MCF 10A (cell line): ENCODE data around the gene ORM2. TPM values are rescaled to one million over a fixed set of nuclear protein-coding genes. Genes with fewer than 3 reads are reported as not detected.

Source experiments
- BruUV-seq: library from RNA; stranded (reverse); fragments of 400-500 nt; replicated peaks from 2 replicates; lab custom pipeline; 2021; lab: Mats Ljungman, UMichigan
- CTCF ChIA-PET: fragments of 300-600 bp; sonication (Branson Sonifier 250); formaldehyde crosslinking; extraction: SDS; loops from one replicate; lab custom pipeline; 2021; ENCODE audit warnings: antibody characterized with exemption, inconsistent platforms; lab: Yijun Ruan, JAX
- POLR2A ChIA-PET: fragments of 300-600, 350-650 bp; sonication (Branson Sonifier 250); formaldehyde crosslinking; extraction: SDS; loops from one replicate; lab custom pipeline; 2020; ENCODE audit warnings: antibody characterized with exemption, inconsistent platforms; lab: Yijun Ruan, JAX
- DNase-seq: peaks from one replicate; pipeline ENCODE4 v3.0.0-alpha.2; 2018; ENCODE audit not compliant: unreplicated experiment
- H3K27ac Mint-ChIP-seq: one replicate; pipeline ENCODE4 v1.8.0; 2022; ENCODE audit warnings: mild to moderate bottlenecking, low read depth, mixed read lengths; ENCODE audit not compliant: unreplicated experiment
- H3K27me3 Mint-ChIP-seq: one replicate; pipeline ENCODE4 v1.8.0; 2022; ENCODE audit warnings: mixed read lengths; ENCODE audit not compliant: insufficient read depth, unreplicated experiment
- H3K36me3 Mint-ChIP-seq: one replicate; pipeline ENCODE4 v1.8.0; 2022; ENCODE audit warnings: mild to moderate bottlenecking, moderate library complexity, mixed read lengths; ENCODE audit not compliant: insufficient read depth, unreplicated experiment
- H3K4me1 Mint-ChIP-seq: one replicate; pipeline ENCODE4 v1.8.0; 2022; ENCODE audit warnings: mixed read lengths; ENCODE audit not compliant: insufficient read depth, unreplicated experiment
- H3K4me3 Mint-ChIP-seq: one replicate; pipeline ENCODE4 v1.8.0; 2022; ENCODE audit warnings: mild to moderate bottlenecking, moderate library complexity, mixed read lengths; ENCODE audit not compliant: unreplicated experiment
- H3K9me3 Mint-ChIP-seq: one replicate; pipeline ENCODE4 v1.8.0; 2022; ENCODE audit warnings: mixed read lengths; ENCODE audit not compliant: unreplicated experiment
- intact Hi-C: fragments of 100-400 bp; cut with micrococcal nuclease; formaldehyde crosslinking; loops from 2 replicates; pipeline ENCODE4 v1.14.1; 2022
- total RNA-seq: library from RNA; stranded (reverse); gene quantifications from 2 replicates; pipeline ENCODE4 v1.2.3, GENCODE V29; 2022
- TF ChIP-seq, protein P1 (sequence below): fragments of 200-600 bp; IDR thresholded peaks from one replicate; pipeline ENCODE4 v1.8.0; 2022; ENCODE audit warnings: antibody characterized with exemption, mild to moderate bottlenecking; ENCODE audit not compliant: unreplicated experiment

ORM2 gene
- total RNA-seq, 1 experiment from 2014 or later = not detected

DNA sequence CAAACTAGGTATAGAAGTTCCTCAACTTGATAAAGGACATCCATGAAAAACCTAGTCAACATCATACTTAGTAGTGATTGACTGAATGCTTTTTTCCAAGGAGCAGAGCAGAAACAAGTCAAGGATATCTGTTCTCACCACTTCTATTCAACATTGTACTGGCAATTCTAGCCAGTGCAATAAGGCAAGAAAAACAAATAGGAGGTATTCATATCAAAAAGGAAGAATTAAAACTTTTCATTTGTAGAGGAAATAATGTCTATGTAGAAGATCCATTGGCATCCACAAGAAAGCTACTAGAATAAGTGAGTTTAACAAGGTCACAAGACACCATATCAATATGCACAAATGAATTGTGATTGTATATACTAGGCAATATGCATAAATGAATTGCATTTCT lies 35.0 kb upstream of the ORM2 start:
- intact Hi-C loops = no loop called here
- CTCF ChIA-PET = interaction anchor here (0.6 to 8.7 kb wide), 6 partner anchors 13 to 212 kb away, joined by 3 to 160 read pairs (median 12); partner anchors contain the start of gene COL27A1
- Mint-ChIP-seq H3K4me3 (no peak overlapping the region), H3K4me1 (no peaks in the 10 kb centered on the region), H3K9me3 (peaks cover 9% of the 10 kb centered on the region), H3K36me3 (peaks cover 6% of the 10 kb centered on the region), H3K27me3 (no peaks in the 10 kb centered on the region), H3K27ac (no peak overlapping the region)
- TF ChIP-seq, protein P1, sequence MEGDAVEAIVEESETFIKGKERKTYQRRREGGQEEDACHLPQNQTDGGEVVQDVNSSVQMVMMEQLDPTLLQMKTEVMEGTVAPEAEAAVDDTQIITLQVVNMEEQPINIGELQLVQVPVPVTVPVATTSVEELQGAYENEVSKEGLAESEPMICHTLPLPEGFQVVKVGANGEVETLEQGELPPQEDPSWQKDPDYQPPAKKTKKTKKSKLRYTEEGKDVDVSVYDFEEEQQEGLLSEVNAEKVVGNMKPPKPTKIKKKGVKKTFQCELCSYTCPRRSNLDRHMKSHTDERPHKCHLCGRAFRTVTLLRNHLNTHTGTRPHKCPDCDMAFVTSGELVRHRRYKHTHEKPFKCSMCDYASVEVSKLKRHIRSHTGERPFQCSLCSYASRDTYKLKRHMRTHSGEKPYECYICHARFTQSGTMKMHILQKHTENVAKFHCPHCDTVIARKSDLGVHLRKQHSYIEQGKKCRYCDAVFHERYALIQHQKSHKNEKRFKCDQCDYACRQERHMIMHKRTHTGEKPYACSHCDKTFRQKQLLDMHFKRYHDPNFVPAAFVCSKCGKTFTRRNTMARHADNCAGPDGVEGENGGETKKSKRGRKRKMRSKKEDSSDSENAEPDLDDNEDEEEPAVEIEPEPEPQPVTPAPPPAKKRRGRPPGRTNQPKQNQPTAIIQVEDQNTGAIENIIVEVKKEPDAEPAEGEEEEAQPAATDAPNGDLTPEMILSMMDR = no peak
- BruUV-seq = no TSS peak
- no peak for DNase-seq
- POLR2A ChIA-PET = no interaction called here

DNA sequence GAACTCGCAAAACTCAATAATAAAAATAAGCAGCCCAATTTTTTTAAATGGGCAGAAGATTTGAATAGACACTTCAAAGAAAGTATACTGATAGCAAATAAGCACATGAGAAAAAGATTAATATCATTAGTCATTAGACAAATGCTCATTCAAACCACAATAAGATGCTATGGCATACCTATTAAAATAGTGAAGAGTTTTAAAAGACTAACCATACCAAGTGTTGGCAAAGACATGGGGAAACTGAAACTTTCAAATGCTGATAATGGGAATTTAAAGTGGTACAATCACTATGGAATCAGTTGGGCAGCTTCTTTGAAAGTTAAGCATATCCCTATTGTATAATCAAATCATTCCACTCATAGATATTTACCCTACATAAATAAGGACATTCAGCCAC lies 33.3 kb upstream of the ORM2 start:
- Mint-ChIP-seq H3K4me3 (no peak overlapping the region), H3K36me3 (peaks cover under 1% of the 10 kb centered on the region), H3K27ac (no peak overlapping the region), H3K4me1 (no peaks in the 10 kb centered on the region), H3K27me3 (no peaks in the 10 kb centered on the region), H3K9me3 (peaks cover 9% of the 10 kb centered on the region)
- ChIA-PET POLR2A (no interaction called here), CTCF (interaction anchor here (0.6 to 1.0 kb wide), 3 partner anchors 180 to 340 kb away, joined by 3 to 6 read pairs (median 3); no protein-coding TSS in a partner anchor)
- BruUV-seq = no TSS peak
- DNase-seq = no peak
- intact Hi-C loops = no loop called here
- TF ChIP-seq, protein P1 = no peak

DNA sequence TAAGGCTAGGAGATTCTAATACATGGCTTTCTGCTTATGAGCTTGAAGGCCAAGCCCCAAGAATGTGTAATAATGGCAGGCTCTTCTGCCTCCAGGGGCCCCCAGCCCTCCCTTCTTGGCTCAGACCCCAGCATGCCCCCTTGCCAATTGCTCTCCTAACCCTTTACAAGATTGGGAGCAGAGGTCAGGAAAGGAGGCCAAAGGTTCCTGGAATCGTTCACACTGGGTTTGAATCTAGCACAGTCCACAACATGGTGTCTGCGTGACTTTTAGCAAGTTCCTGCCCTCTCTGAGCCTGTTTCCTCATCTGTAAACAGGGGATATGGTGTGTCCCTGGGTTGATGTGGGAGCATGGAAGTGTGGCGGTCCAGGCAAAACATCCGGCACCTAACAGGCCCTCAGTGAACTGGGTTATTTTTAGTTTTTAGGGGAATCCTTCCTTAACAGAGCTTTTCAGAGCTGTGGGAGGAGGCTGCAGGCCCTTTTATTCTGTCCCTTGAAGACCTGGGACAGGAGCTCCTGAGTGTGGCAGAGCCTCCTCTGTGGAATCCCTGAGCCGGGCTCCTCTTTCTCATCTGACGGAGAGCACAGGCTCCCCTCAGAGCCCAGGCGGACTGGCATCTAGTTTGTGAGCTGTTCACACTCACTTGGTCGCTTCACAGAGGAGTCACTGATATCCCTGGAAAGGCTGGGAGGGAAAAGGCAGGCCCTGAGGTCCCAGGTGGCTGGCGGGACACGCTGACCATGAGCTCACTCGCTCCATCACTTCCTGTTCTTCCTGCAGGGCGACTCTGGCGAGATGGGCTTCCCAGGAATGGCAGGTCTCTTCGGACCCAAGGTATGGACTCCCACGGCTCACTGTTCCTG lies 30.1 kb upstream of the ORM2 start:
- no peaks in the 10 kb centered on the region for H3K36me3 Mint-ChIP-seq
- peaks cover 9% of the 10 kb centered on the region for H3K9me3 Mint-ChIP-seq
- BruUV-seq = no TSS peak
- TF ChIP-seq, protein P1 = no peak
- ChIA-PET POLR2A (interaction anchor here (0.6 kb wide), 1 partner anchor 90 kb away, joined by 3 read pairs; no protein-coding TSS in a partner anchor), CTCF (interaction anchor here (0.7 to 2.8 kb wide), 4 partner anchors 8 to 614 kb away, joined by 3 to 16 read pairs (median 7); no protein-coding TSS in a partner anchor)
- intact Hi-C loops = no loop called here
- no peaks in the 10 kb centered on the region for H3K4me1 Mint-ChIP-seq
- no peak overlapping the region for H3K4me3 Mint-ChIP-seq
- DNase-seq = no peak
- no peak overlapping the region for H3K27ac Mint-ChIP-seq
- H3K27me3 Mint-ChIP-seq = no peaks in the 10 kb centered on the region

DNA sequence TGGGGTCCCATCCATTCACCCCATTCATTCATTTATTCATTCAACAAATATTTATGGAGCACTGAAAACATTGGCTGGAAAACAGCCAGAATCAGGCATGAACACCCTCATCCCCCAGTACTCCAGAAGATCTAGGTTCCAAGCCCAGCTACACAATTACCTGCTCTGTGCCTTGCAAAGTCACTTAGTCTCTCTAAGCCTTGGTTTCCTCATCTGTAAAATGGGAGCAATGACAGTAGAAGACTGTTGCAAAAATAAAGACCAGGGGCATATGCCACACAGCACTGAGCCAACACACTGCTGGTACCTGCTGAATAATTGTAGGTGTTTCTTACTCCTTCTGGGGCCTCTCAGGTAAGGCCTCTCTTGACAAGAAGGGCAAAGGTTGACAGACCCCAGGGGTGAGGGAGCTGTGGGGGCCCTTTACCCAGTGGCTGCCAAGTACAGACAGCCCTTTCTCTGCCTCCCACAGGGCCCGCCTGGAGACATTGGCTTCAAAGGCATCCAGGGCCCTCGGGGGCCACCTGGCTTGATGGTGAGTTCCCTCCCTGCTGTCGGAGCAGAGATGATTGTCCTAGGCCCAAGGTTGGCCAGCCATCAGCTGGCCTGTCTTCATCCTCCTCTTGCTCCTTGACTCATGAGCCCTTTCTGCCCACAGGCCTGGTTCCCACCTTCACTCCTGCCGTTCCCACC lies 29.4 kb upstream of the ORM2 start:
- no TSS peak for BruUV-seq
- CTCF ChIA-PET = interaction anchor here (0.7 to 2.8 kb wide), 4 partner anchors 9 to 614 kb away, joined by 3 to 16 read pairs (median 7); no protein-coding TSS in a partner anchor
- no peaks in the 10 kb centered on the region for H3K4me1 Mint-ChIP-seq
- H3K4me3 Mint-ChIP-seq = no peak overlapping the region
- POLR2A ChIA-PET = interaction anchor here (0.6 kb wide), 1 partner anchor 89 kb away, joined by 3 read pairs; no protein-coding TSS in a partner anchor
- TF ChIP-seq, protein P1 = no peak
- no peak overlapping the region for H3K27ac Mint-ChIP-seq
- no peaks in the 10 kb centered on the region for H3K36me3 Mint-ChIP-seq
- intact Hi-C loops = no loop called here
- DNase-seq = no peak
- H3K9me3 Mint-ChIP-seq = peaks cover under 1% of the 10 kb centered on the region
- H3K27me3 Mint-ChIP-seq = no peaks in the 10 kb centered on the region
